Body of pancreas (tissue), 4 donors: Measurements from ENCODE around the gene EOLA1. TPM values are rescaled to one million over a fixed set of nuclear protein-coding genes. Genes with fewer than 3 reads are reported as not detected.
A peak's percentile ranks its signal among the peaks of the same experiment; 100 is the strongest.

Experiments
- ATAC-seq: fragments of 150-250 bp; one replicate; pipeline ENCODE4 v1.9.1; 2016
- DNase-seq, 4 donors: peaks; one replicate each; pipeline ENCODE4 v3.0.0-alpha.2; 2019
- H3K27ac ChIP-seq, 4 donors: fragments of 200-600 bp; sonication (generic); 1 replicate in 3 of 4; 2 replicates in 1 of 4; pipeline versions ENCODE4 v1.5.1 to v1.6.1; 2016 to 2019; ENCODE audit warnings: mild to moderate bottlenecking in 1 of 4, mixed read lengths in 1 of 4, moderate library complexity in 1 of 4
- H3K27me3 ChIP-seq, 2 donors: fragments of 200-600 bp; sonication (generic); one replicate each; pipeline ENCODE4 v1.6.0; 2016; ENCODE audit warnings: mild to moderate bottlenecking in 1 of 2
- H3K36me3 ChIP-seq, 2 donors: fragments of 200-600 bp; sonication (generic); replicated peaks in 1 of 2; 2 replicates each; pipeline ENCODE4 v1.5.1; 2016; ENCODE audit warnings: low read depth in 2 of 2; ENCODE audit not compliant: insufficient read depth in 1 of 2
- H3K4me1 ChIP-seq: fragments of 200-600 bp; sonication (generic); one replicate; pipeline ENCODE4 v1.6.0; 2016
- H3K4me3 ChIP-seq, 2 donors: fragments of 200-600 bp; sonication (generic); 1 replicate in 1 of 2; 2 replicates in 1 of 2; pipeline ENCODE4 v1.5.1; 2016 to 2019
- H3K9me3 ChIP-seq, 3 donors: fragments of 200-600 bp; sonication (generic); 1 replicate in 2 of 3; 2 replicates in 1 of 3; pipeline ENCODE4 v1.5.1; 2016
- CTCF ChIP-seq, 7 experiments: fragments of 450-650 bp in 4 of 7; fragments of 200-600 bp in 3 of 7; sonication (generic) in 3 of 7; IDR thresholded peaks; one replicate each; pipeline ENCODE4 v1.5.1; 2016 to 2019; ENCODE audit warnings: antibody characterized with exemption in 7 of 7
- POLR2A ChIP-seq, 3 donors: fragments of 450-650 bp; IDR thresholded peaks; one replicate each; pipeline ENCODE4 v1.6.1; 2016; ENCODE audit warnings: antibody characterized with exemption in 3 of 3, mild to moderate bottlenecking in 2 of 3
- WGBS, 2 donors: methylation state at CpG; one replicate each; pipeline ENCODE4 v1.1.5; 2017; 5-methylcytosine and 5-hydroxymethylcytosine counted together
- intact Hi-C: fragments of 100-400 bp; cut with DNase I; formaldehyde crosslinking; loops from one replicate; pipeline ENCODE4 v1.15.1; 2023
- total RNA-seq, 2 donors: library from RNA; depleted of rRNA; stranded (reverse); fragments of >200 nt; gene quantifications; one replicate each; pipeline ENCODE4 v1.1.0, GENCODE V29; 2016

The EOLA1 gene
- 1 to 10 TPM; 7.8 to 8.2 TPM for total RNA-seq

- WGBS, 2 donors: 0 to 1% methylated on average over 7 to 47 of the region's 71 CpGs
- DNase-seq (peak; percentile 84 to 94 (median 88)), ATAC-seq (peak; percentile 68)
- Histone ChIP-seq H3K9me3 (no peaks in the 10 kb centered on the region), H3K27ac (peak within 1 kb of the TSS; percentile 79 to 98 (median 92)), H3K4me1 (peaks cover 5% of the 10 kb centered on the region), H3K36me3 (no peaks in the 10 kb centered on the region), H3K4me3 (peak within 1 kb of the TSS; percentile 30 to 36), H3K27me3 (no peaks in the 10 kb centered on the region)
- TF ChIP-seq CTCF (IDR thresholded peaks at IDR 0.05) (no peak), POLR2A (IDR thresholded peaks at IDR 0.05) (peak; percentile 40 to 82 (median 77))
- intact Hi-C loops: no loop called here
Observed at GRCh38 chrX:149540621-149541520, at the start of gene EOLA1. EOLA1 (plus strand) TSS chrX:149541012; CDS start chrX:149545631, 4,619 bp downstream.

- no peak for TF ChIP-seq CTCF (IDR thresholded peaks at IDR 0.05)
- no peak for TF ChIP-seq POLR2A (IDR thresholded peaks at IDR 0.05)
- H3K4me3 ChIP-seq: no peak overlapping the region
- H3K4me1 ChIP-seq: peaks cover 10% of the 10 kb centered on the region
- peaks cover 0 to 3% of the 10 kb centered on the region in 2 donors for H3K36me3 ChIP-seq
- intact Hi-C loops: no loop called here
- H3K27ac ChIP-seq: no peak overlapping the region
- ATAC-seq: no peak
- no peaks in the 10 kb centered on the region for H3K9me3 ChIP-seq
- no peaks in the 10 kb centered on the region for H3K27me3 ChIP-seq
- 5 to 8% methylated on average over 2 of the region's 2 CpGs for WGBS, 2 donors
- peak in 3 of 4 donors; percentile 35 to 52 (median 47) for DNase-seq
Observed at GRCh38 chrX:149491812-149492211, 49.0 kb upstream of the EOLA1 start.

GRCh38 chrX:149493567-149494562 is 46.9 kb upstream of the EOLA1 start:
- H3K27me3 ChIP-seq: no peaks in the 10 kb centered on the region
- intact Hi-C loops: no loop called here
- 64 to 77% methylated on average over 12 to 13 of the region's 13 CpGs for WGBS, 2 donors
- TF ChIP-seq POLR2A (IDR thresholded peaks at IDR 0.05) (no peak), CTCF (IDR thresholded peaks at IDR 0.05) (peak in 2 of 7 experiments; percentile 2 to 4)
- H3K4me1 ChIP-seq: peaks cover 10% of the 10 kb centered on the region
- H3K4me3 ChIP-seq: no peak overlapping the region
- ATAC-seq: no peak
- DNase-seq: no peak
- H3K36me3 ChIP-seq: peaks cover 0 to 3% of the 10 kb centered on the region in 2 donors
- no peaks in the 10 kb centered on the region for H3K9me3 ChIP-seq
- H3K27ac ChIP-seq: no peak overlapping the region

- Histone ChIP-seq H3K27ac (no peak overlapping the region), H3K4me3 (no peak overlapping the region), H3K36me3 (peaks cover 0 to 3% of the 10 kb centered on the region in 2 donors), H3K9me3 (no peaks in the 10 kb centered on the region), H3K27me3 (no peaks in the 10 kb centered on the region), H3K4me1 (peaks cover 10% of the 10 kb centered on the region)
- ATAC-seq (no peak), DNase-seq (no peak)
- WGBS, 2 donors: 84 to 90% methylated on average over 3 to 4 of the region's 4 CpGs
- TF ChIP-seq POLR2A (IDR thresholded peaks at IDR 0.05) (no peak), CTCF (IDR thresholded peaks at IDR 0.05) (no peak)
- intact Hi-C loops: no loop called here
Observed at GRCh38 chrX:149494844-149495565, 45.8 kb upstream of the EOLA1 start.
